Suprapubic skin (tissue), 4 donors: ENCODE results near the gene EFCAB6.

Experiments used
- CTCF ChIP-seq, 2 donors: fragments of 200-600 bp in 1 of 2; fragments of 450-650 bp in 1 of 2; sonication (generic) in 1 of 2; IDR thresholded peaks; one replicate each; pipeline ENCODE4 v1.5.1; 2016 to 2019; ENCODE audit warnings: antibody characterized with exemption in 2 of 2, mild to moderate bottlenecking in 1 of 2, moderate library complexity in 1 of 2
- EP300 ChIP-seq: sonication (generic); formaldehyde crosslinking; IDR thresholded peaks from one replicate; pipeline ENCODE4 v1.6.1; 2017; ENCODE audit warnings: antibody characterized with exemption
- POLR2A ChIP-seq, 2 donors: fragments of 450-650 bp; IDR thresholded peaks; one replicate each; pipeline ENCODE4 v1.6.1; 2017; ENCODE audit warnings: antibody characterized with exemption in 2 of 2, mild to moderate bottlenecking in 2 of 2, moderate library complexity in 2 of 2
- POLR2AphosphoS5 ChIP-seq, 3 donors: sonication (generic); formaldehyde crosslinking; IDR thresholded peaks; one replicate each; pipeline ENCODE4 v1.6.1; 2017; ENCODE audit warnings: antibody characterized with exemption in 3 of 3

- no peak for TF ChIP-seq CTCF (IDR thresholded peaks at IDR 0.05)
- no peak for TF ChIP-seq EP300
- TF ChIP-seq POLR2A (IDR thresholded peaks at IDR 0.05): no peak
- TF ChIP-seq POLR2AphosphoS5 (IDR thresholded peaks at IDR 0.05): no peak
Observed at GRCh38 chr22:43847376-43848289, 35.5 kb upstream of the EFCAB6 start.
